ENCODE data around the gene NOS1AP.

Gene NOS1AP

GRCh38 chr1:162367772-162368171 lies 298.3 kb downstream of the NOS1AP start:
- DNase-seq (ENCODE audit: low spot score), result no peak

DNA sequence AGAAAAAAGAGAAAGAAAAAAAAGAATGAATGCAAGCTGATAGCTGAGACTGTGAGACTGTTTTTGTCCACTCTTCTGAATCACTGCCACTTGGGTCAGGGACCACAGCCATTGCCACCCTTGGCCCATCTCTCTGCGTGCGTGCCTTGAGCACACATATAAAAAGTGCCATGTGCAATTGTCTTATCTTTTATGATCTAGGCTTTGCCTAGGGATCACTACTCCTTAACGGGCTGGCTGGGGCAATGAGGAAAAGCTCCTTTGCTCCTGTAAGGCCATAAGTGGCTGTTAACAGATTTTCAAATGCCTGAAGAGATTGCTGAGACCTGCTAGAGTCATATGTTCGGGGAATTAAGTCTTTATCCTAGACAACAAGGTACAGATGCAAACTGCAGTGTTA lies 299.0 kb downstream of the NOS1AP start:
- no peak for DNase-seq (ENCODE audit: low spot score)

DNA sequence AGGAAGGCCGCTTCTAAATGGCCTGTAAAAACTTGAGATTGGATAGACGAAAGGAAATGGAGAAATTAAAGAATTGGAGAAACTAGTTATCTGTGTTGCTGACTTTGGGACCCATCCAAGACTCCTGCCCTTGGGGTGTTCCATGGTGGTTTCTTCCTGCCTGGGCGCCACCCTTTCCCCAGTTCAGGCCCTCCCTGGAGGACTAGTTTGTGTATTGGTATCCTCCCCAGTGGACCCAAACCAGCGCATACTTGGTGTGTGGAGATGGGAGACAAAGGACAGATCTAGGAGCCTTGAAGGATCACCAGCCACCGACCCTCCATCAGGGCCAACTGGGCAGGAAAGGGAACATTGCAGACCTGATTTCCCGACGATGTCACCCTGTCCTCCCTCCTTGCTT lies 300.1 kb downstream of the NOS1AP start:
- DNase-seq (ENCODE audit: low spot score), result no peak

DNA sequence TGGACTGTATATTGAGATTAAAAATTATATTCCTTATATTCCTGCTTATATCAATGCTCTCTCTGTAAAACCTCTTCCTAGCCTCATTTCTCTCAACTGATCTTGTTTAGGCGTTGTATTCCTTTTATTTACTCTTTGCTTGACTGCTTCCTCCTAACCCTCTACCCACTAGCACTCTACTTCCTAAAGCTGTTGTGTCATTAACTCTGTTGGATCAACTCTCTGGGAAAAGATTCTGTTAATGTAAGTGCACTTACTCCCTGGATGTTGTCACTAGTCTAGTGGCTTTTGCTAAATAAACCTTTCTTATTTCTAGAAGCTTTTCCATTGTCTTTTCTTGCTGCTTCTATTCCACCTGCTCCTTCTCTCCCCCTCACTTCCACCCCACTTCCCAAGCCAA lies 300.7 kb downstream of the NOS1AP start:
- DNase-seq (ENCODE audit: low spot score), result no peak

DNA sequence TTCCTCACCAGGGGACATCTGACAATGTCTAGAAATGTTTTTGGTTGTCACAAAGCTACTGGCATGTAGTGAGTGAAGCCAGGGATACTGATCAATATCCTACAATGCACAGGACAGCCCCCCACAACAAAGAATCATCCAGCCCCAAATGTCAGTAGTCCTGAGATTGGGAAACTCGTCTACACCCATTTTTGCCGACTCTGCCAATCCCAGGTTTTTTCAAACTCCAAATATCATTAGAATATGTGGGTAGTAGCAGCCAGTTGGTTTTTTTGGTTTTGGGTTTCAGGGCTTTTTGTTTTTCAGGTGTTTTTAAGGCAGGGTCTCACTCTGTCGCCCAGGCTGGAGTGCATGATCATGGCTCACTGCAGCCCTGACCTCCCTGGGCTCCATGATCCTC lies 301.2 kb downstream of the NOS1AP start:
- DNase-seq (ENCODE audit: low spot score), result no peak

- DNase-seq (ENCODE audit: low spot score), result no peak
Measured at GRCh38 chr1:162371611-162372010, 302.1 kb downstream of the NOS1AP start.

DNA sequence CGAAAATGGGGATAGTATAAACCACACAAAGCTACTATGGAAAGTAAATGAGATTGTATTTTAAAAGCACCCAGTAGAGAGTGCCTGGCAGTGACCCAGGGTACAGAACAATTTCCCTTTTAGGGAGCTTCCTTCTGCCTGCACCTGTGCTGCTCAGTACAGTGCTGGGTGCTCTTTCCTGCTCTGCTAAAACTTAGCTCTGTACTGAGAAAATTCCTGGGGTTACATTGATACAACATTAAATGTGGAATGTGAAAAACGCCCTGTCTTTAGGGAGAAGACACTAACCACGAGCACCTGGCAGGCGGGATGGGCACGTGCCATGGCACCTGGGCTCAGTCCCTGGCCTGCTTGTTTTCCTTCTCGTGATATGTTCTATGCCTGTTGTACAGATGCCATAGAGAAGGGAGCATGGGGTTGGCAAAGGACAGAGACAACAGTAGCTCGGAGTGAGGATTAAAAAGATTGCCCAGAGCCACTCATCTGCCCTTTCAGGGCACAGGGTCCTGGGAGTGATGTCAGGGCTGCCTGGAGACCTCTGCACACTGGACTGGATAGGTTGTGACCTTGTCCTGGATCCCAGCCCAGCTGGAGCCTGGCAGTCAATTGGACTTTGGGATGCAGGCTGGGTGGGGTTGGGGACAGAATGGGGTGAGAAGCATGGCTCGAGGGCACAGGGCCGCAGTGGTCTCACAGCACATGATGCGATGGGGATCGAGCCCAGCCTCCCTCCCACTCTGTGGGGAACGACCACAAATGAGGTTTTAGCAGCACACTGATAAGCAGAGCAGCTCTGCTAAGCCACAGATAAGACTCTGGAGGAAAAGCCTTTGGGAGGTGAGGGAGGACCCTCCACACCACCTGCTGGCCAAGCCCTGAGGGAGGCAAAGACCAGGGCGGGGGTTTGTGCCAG lies 302.9 kb downstream of the NOS1AP start:
- no peak for DNase-seq (ENCODE audit: low spot score)

- no peak for DNase-seq (ENCODE audit: low spot score)
Measured at GRCh38 chr1:162373072-162373427, 303.6 kb downstream of the NOS1AP start.

- DNase-seq (ENCODE audit: low spot score), result no peak
Measured at GRCh38 chr1:162373541-162374260, 304.2 kb downstream of the NOS1AP start.

GRCh38 chr1:162374406-162374805 lies 304.9 kb downstream of the NOS1AP start:
- no peak for DNase-seq (ENCODE audit: low spot score)

DNA sequence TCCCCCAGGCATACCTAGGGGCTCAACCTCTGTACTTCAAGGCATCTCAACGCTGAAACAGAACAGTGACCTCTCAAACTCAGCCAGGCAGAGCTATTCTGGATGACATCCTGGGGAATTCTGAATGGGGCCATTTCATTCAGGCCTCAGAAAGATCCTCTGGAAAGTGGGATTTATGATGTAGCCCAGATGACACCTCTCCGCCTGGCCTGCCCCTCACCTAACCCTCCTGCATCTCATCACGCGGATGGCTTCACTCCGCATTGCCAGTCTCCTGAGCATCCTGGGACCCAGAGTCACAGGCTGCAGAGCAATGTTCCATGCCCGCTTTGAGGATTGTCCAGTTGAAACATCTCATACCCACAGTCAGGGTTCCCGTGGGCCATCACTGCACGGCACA lies 306.0 kb downstream of the NOS1AP start:
- DNase-seq (ENCODE audit: low spot score), result no peak

- no peak for DNase-seq (ENCODE audit: low spot score)
Measured at GRCh38 chr1:162376691-162377090, 307.2 kb downstream of the NOS1AP start, which contains the start of gene SPATA46. SPATA46 (minus strand) TSS chr1:162376854; CDS start chr1:162376790, 64 bp downstream.

GRCh38 chr1:162380061-162380846 lies 310.8 kb downstream of the NOS1AP start:
- no peak for DNase-seq (ENCODE audit: low spot score)

- no peak for DNase-seq (ENCODE audit: low spot score)
Measured at GRCh38 chr1:162381383-162381782, 311.9 kb downstream of the NOS1AP start, which contains the start of gene C1orf226. C1orf226 (plus strand) TSS chr1:162381728; CDS start chr1:162381902, 174 bp downstream.

DNA sequence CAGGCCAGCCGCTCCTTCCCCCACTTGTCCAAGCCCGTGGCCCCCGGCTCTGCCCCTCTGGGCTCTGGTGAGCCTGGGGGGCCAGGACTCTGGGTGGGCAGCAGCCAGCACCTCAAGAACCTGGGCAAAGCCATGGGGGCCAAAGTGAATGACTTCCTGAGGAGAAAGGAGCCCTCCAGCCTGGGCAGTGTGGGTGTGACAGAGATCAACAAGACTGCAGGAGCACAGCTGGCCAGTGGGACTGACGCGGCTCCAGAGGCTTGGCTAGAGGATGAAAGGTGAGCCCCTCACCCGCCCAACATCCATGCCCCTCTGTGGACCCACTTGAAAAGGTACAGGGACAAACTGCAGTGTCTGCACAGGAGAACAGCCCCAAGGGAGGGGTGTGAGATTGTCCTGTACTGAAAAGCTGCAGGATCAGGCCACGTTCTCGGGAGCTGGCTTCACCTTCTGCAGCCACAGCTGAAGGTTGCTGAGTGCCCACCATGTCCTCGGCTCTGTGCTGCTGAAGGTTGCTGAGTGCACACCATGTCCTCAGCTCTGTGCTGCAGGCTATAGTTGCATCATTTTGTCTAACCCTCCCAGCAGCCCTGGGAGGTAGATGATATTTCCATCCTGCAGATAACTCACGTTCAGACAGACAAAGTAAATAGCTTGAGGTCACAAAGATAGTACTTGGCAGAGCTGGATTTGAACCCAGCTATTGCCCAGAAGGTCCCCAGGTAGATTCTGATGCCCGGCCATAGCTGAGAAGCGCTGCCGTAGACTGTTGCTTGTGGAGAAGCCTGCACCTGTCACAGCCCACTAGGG lies 312.7 kb downstream of the NOS1AP start:
- DNase-seq (ENCODE audit: low spot score), result no peak

DNA sequence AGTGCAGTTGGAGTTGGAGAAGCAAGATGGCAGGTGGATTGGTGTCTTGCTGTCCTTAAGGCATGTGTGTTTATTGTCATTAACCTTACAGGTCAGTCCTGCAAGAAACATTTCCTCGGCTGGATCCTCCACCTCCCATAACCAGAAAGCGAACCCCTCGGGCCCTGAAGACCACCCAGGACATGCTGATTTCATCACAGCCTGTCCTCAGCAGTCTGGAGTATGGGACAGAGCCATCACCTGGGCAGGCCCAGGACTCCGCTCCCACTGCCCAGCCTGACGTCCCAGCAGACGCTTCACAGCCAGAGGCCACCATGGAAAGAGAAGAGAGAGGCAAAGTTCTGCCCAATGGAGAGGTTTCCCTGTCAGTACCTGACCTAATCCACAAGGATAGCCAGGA lies 313.6 kb downstream of the NOS1AP start:
- DNase-seq (ENCODE audit: low spot score), result no peak

DNA sequence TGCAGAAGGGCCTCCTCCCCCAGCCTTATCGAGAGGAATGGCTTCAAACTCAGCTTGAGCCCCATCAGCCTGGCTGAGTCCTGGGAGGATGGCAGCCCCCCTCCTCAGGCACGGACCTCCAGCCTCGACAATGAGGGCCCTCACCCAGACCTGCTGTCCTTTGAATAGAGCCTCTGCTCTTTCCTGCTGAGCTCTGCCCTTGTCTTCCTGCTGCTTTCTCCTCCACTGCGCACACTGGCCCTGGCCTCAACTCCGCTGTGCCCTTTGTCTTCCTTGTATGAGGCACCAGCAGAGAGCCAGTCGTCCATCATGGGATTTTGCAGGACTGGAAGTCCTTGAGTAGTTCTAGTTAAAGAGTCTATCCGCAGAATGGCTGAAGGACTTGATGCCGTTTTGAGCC lies 314.0 kb downstream of the NOS1AP start:
- DNase-seq (ENCODE audit: low spot score), result no peak

DNA sequence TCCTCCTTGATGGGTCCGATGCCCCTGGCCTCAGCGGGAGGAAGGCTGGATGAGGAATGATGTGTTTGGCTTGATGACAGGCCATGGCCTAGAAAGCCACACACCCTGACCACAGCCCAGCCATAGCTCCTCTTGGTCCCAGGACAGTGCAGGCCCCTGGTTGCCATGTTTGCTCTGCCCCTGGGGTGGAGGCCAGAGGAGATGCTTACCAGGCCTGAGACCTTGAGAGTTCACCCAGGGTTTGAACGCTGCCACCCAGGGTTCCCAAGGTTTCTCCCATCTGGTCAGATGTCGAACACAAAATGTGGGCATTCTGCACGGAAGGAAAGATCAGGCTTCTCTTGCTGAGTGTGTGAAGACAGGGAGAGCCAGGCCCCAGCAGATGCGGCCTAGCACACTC lies 314.6 kb downstream of the NOS1AP start:
- DNase-seq (ENCODE audit: low spot score), result no peak

DNA sequence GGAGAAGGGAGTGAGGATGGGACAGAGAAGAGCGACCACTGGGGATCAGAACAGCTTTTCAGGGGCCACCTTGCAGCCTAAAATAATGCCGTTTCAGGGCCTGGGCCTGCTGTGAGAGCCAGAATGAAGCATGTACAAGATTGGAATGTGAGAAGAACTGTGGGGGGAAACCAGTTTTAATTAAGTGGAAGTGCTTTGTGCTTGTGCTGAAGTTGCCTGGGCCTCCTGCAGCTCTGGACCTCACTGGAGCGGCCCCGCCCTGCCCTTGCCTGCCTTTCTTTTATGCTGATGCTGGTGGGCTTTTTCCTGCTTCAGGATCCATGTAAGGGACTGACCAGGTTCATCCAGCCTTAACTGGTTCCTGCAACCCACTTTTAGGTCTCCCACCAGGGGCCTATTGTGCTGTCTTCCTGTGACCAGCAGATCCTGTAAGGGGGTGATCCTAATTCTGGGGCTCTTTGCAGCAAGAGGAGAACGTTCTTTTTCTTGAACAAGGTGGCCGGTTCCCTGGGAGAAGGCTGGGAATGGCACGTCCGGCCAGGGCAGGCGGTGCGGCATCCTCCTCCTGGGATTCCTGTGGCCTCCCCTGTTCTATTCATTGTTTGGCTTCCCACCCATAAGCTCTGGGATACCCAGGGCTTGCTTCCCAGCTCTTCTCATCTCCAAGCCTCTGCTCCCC lies 315.2 kb downstream of the NOS1AP start:
- DNase-seq (ENCODE audit: low spot score), result no peak

- no peak for DNase-seq (ENCODE audit: low spot score)
Measured at GRCh38 chr1:162385280-162385623, 315.8 kb downstream of the NOS1AP start.

GRCh38 chr1:162385702-162386101 lies 316.2 kb downstream of the NOS1AP start:
- DNase-seq (ENCODE audit: low spot score), result no peak
